Trophoblast cell (in vitro differentiated cells and primary cell): ENCODE data around the gene UBR1.
"Not testable (repeated sequence)": the region's sequence is repeated elsewhere in the genome, so short reads cannot be mapped to it uniquely, and the experiment has no call there.

ENCODE experiments used
- DNase-seq, 2 donors: peaks; one replicate each; pipeline ENCODE4 v3.0.0-alpha.2; 2016
- H2AFZ ChIP-seq: 2 replicates; pipeline ENCODE4 v1.6.1; 2013; ENCODE audit warnings: low read length, moderate library complexity, mild to moderate bottlenecking; ENCODE audit not compliant: insufficient read depth, poor library complexity
- H2AK5ac ChIP-seq: 2 replicates; pipeline ENCODE4 v1.6.1; 2013; ENCODE audit warnings: mild to moderate bottlenecking, low read length
- H2BK120ac ChIP-seq: 2 replicates; pipeline ENCODE4 v1.6.1; 2013; ENCODE audit warnings: low read length, mild to moderate bottlenecking, moderate library complexity; ENCODE audit not compliant: insufficient read depth, poor library complexity
- H2BK12ac ChIP-seq: 2 replicates; pipeline ENCODE4 v1.6.1; 2013; ENCODE audit warnings: mild to moderate bottlenecking, low read length, moderate library complexity
- H2BK5ac ChIP-seq: 2 replicates; pipeline ENCODE4 v1.6.1; 2013; ENCODE audit warnings: low read length, low read depth, moderate library complexity, mild to moderate bottlenecking; ENCODE audit not compliant: poor library complexity
- H3K14ac ChIP-seq: 2 replicates; pipeline ENCODE4 v1.6.1; 2013; ENCODE audit warnings: mild to moderate bottlenecking, low read length
- H3K18ac ChIP-seq: 2 replicates; pipeline ENCODE4 v1.6.1; 2013; ENCODE audit warnings: mild to moderate bottlenecking, low read length
- H3K23ac ChIP-seq: 2 replicates; pipeline ENCODE4 v1.6.1; 2013; ENCODE audit warnings: low read length
- H3K27ac ChIP-seq: 2 replicates; pipeline ENCODE4 v1.5.1; 2013; ENCODE audit warnings: low read depth, mild to moderate bottlenecking, inconsistent platforms, low read length, moderate library complexity
- H3K27me3 ChIP-seq: 2 replicates; pipeline ENCODE4 v1.6.1; 2013; ENCODE audit warnings: inconsistent platforms, mild to moderate bottlenecking, low read length, moderate library complexity; ENCODE audit not compliant: insufficient read depth
- H3K36me3 ChIP-seq, 2 experiments: 1 replicate in 1 of 2; 2 replicates in 1 of 2; pipeline ENCODE4 v1.6.1; 2013; ENCODE audit warnings: low read length in 2 of 2, mild to moderate bottlenecking in 2 of 2, moderate library complexity in 1 of 2; ENCODE audit not compliant: insufficient read depth in 2 of 2, control insufficient read depth in 1 of 2
- H3K4ac ChIP-seq: 2 replicates; pipeline ENCODE4 v1.6.1; 2013; ENCODE audit warnings: low read depth, mild to moderate bottlenecking, low read length, moderate library complexity
- H3K4me1 ChIP-seq, 2 experiments: 1 replicate in 1 of 2; 2 replicates in 1 of 2; pipeline ENCODE4 v1.6.1; 2013; ENCODE audit warnings: low read length in 2 of 2, mild to moderate bottlenecking in 2 of 2, moderate library complexity in 1 of 2; ENCODE audit not compliant: insufficient read depth in 2 of 2, control insufficient read depth in 1 of 2
- H3K4me2 ChIP-seq: 2 replicates; pipeline ENCODE4 v1.6.1; 2013; ENCODE audit warnings: inconsistent platforms, mild to moderate bottlenecking, low read length, moderate library complexity
- H3K4me3 ChIP-seq: 2 replicates; pipeline ENCODE4 v1.5.1; 2013; ENCODE audit warnings: mild to moderate bottlenecking, low read depth, low read length, inconsistent platforms
- H3K79me1 ChIP-seq: one replicate; pipeline ENCODE4 v1.6.1; 2013; ENCODE audit warnings: low read length
- H3K79me2 ChIP-seq: 2 replicates; pipeline ENCODE4 v1.6.1; 2013; ENCODE audit warnings: low read length, mild to moderate bottlenecking; ENCODE audit not compliant: control insufficient read depth, insufficient read depth, poor library complexity
- H3K9ac ChIP-seq: 2 replicates; pipeline ENCODE4 v1.6.1; 2013; ENCODE audit warnings: mild to moderate bottlenecking, low read length
- H3K9me3 ChIP-seq: 2 replicates; pipeline ENCODE4 v1.6.1; 2013; ENCODE audit warnings: low read depth, mild to moderate bottlenecking, control low read depth, inconsistent platforms, low read length; ENCODE audit not compliant: insufficient read depth
- H4K12ac ChIP-seq: 2 replicates; pipeline ENCODE4 v1.6.1; 2013; ENCODE audit warnings: low read depth, mild to moderate bottlenecking, low read length, moderate library complexity
- H4K8ac ChIP-seq: 2 replicates; pipeline ENCODE4 v1.6.1; 2013; ENCODE audit warnings: low read depth, mild to moderate bottlenecking, low read length, moderate library complexity
- H4K91ac ChIP-seq: one replicate; pipeline ENCODE4 v1.6.1; 2013; ENCODE audit warnings: low read depth, mild to moderate bottlenecking, low read length, moderate library complexity
- WGBS: extraction: QIAGEN DNeasy Blood & Tissue Kit; methylation state at CpG from one replicate; pipeline ENCODE4 v1.1.7; 2013; ENCODE audit warnings: missing lambda C conversion rate; ENCODE audit not compliant: insufficient read length, insufficient coverage; ENCODE audit errors: extremely low coverage; 5-methylcytosine and 5-hydroxymethylcytosine counted together

The UBR1 gene

GRCh38 chr15:42986693-42987342 lies 119.0 kb downstream of the UBR1 start:
- Histone ChIP-seq H3K4ac (no peak overlapping the region), H2AK5ac (no peak overlapping the region), H3K4me3 (no peak overlapping the region), H3K18ac (no peak overlapping the region), H3K27me3 (no peaks in the 10 kb centered on the region), H3K4me1 (no peaks in the 10 kb centered on the region), H2BK120ac (no peak overlapping the region), H3K36me3 (peaks cover 18% of the 10 kb centered on the region in 2 experiments), H2BK12ac (no peak overlapping the region), H4K91ac (no peak overlapping the region), H3K79me2 (no peaks in the 10 kb centered on the region), H3K9ac (no peak overlapping the region), H2BK5ac (no peak overlapping the region), H3K14ac (no peak overlapping the region), H4K12ac (no peak overlapping the region), H4K8ac (no peak overlapping the region), H3K79me1 (no peaks in the 10 kb centered on the region), H3K4me2 (no peak overlapping the region), H3K9me3 (no peaks in the 10 kb centered on the region), H2AFZ (no peak overlapping the region), H3K23ac (no peak overlapping the region), H3K27ac (no peak overlapping the region)
- no CpG with 5 or more reads among the region's 20 CpGs for whole genome bisulfite sequencing
- DNase-seq, result no peak

GRCh38 chr15:42984493-42985034 lies 121.3 kb downstream of the UBR1 start:
- Histone ChIP-seq H2BK120ac (no peak overlapping the region), H3K23ac (no peak overlapping the region), H4K12ac (no peak overlapping the region), H2AFZ (no peak overlapping the region), H3K27ac (no peak overlapping the region), H3K14ac (no peak overlapping the region), H3K4me1 (no peaks in the 10 kb centered on the region), H3K4ac (no peak overlapping the region), H3K79me2 (no peaks in the 10 kb centered on the region), H3K9ac (no peak overlapping the region), H2AK5ac (no peak overlapping the region), H3K27me3 (no peaks in the 10 kb centered on the region), H3K79me1 (no peaks in the 10 kb centered on the region), H4K91ac (no peak overlapping the region), H3K18ac (no peak overlapping the region), H2BK5ac (no peak overlapping the region), H3K4me3 (no peak overlapping the region), H3K9me3 (no peaks in the 10 kb centered on the region), H2BK12ac (no peak overlapping the region), H4K8ac (no peak overlapping the region), H3K36me3 (peaks cover 18 to 23% of the 10 kb centered on the region in 2 experiments), H3K4me2 (no peak overlapping the region)
- WGBS, result no CpG with 5 or more reads among the region's 1 CpG
- peak in 1 of 2 donors; percentile 16 for DNase-seq

- not testable (repeated sequence) for H2AK5ac ChIP-seq, H4K12ac ChIP-seq, H2BK120ac ChIP-seq, H2AFZ ChIP-seq, H2BK5ac ChIP-seq, H3K4me3 ChIP-seq, H3K79me1 ChIP-seq, H3K23ac ChIP-seq, H3K4me2 ChIP-seq, H3K79me2 ChIP-seq, H3K18ac ChIP-seq, H3K9ac ChIP-seq, H3K14ac ChIP-seq, H4K91ac ChIP-seq, H3K27ac ChIP-seq, H4K8ac ChIP-seq, H2BK12ac ChIP-seq, DNase-seq, H3K4me1 ChIP-seq, H3K27me3 ChIP-seq, H3K9me3 ChIP-seq, H3K4ac ChIP-seq
- no CpG with 5 or more reads among the region's 6 CpGs for WGBS
- H3K36me3 ChIP-seq, result peaks cover 13 to 17% of the 10 kb centered on the region in 2 experiments
These were observed 126.7 kb downstream of the UBR1 start for GRCh38 chr15:42979113-42979512.

- no peaks in the 10 kb centered on the region for H3K9me3 ChIP-seq
- H3K4me2 ChIP-seq, result no peak overlapping the region
- no peaks in the 10 kb centered on the region for H3K79me2 ChIP-seq
- H4K91ac ChIP-seq, result no peak overlapping the region
- H2BK120ac ChIP-seq, result no peak overlapping the region
- no peaks in the 10 kb centered on the region for H3K27me3 ChIP-seq
- H2AK5ac ChIP-seq, result no peak overlapping the region
- H3K14ac ChIP-seq, result no peak overlapping the region
- H3K4me3 ChIP-seq, result no peak overlapping the region
- no peak overlapping the region for H3K23ac ChIP-seq
- H4K12ac ChIP-seq, result no peak overlapping the region
- H3K36me3 ChIP-seq, result peaks cover 13 to 20% of the 10 kb centered on the region in 2 experiments
- no peak overlapping the region for H3K4ac ChIP-seq
- no peak for DNase-seq
- no peak overlapping the region for H3K18ac ChIP-seq
- H3K4me1 ChIP-seq, result no peaks in the 10 kb centered on the region
- H2AFZ ChIP-seq, result no peak overlapping the region
- H2BK5ac ChIP-seq, result no peak overlapping the region
- H4K8ac ChIP-seq, result no peak overlapping the region
- no peak overlapping the region for H3K9ac ChIP-seq
- no peak overlapping the region for H2BK12ac ChIP-seq
- H3K79me1 ChIP-seq, result no peaks in the 10 kb centered on the region
- no CpG with 5 or more reads among the region's 2 CpGs for WGBS
- no peak overlapping the region for H3K27ac ChIP-seq
These were observed 131.5 kb downstream of the UBR1 start for GRCh38 chr15:42974202-42974862.
